Nephron (organoid): ENCODE results near the gene SORCS2.

Experiments used
- H3K27ac Mint-ChIP-seq, 3 experiments: 2 replicates each; pipeline ENCODE4 v1.8.0; 2020; ENCODE audit warnings: mixed read lengths in 3 of 3, mild to moderate bottlenecking in 2 of 3, moderate library complexity in 1 of 3
- H3K27me3 Mint-ChIP-seq: 2 replicates; pipeline ENCODE4 v1.8.0; 2021; ENCODE audit warnings: low read depth, mild to moderate bottlenecking, moderate library complexity, mixed read lengths
- H3K36me3 Mint-ChIP-seq: 2 replicates; pipeline ENCODE4 v1.8.0; 2020; ENCODE audit warnings: low read depth, mixed read lengths
- H3K4me1 Mint-ChIP-seq: 2 replicates; pipeline ENCODE4 v1.8.0; 2020; ENCODE audit warnings: mixed read lengths
- H3K4me3 Mint-ChIP-seq, 3 experiments: 2 replicates each; pipeline ENCODE4 v1.8.0; 2020; ENCODE audit warnings: mild to moderate bottlenecking in 3 of 3, mixed read lengths in 3 of 3, moderate library complexity in 2 of 3
- H3K9me3 Mint-ChIP-seq: 2 replicates; pipeline ENCODE4 v1.8.0; 2020; ENCODE audit warnings: mixed read lengths
- TF ChIP-seq, protein P1 (sequence below), 3 experiments: fragments of 200-600 bp; sonication (generic); IDR thresholded peaks; one replicate each; pipeline ENCODE4 v1.5.0; 2021; ENCODE audit warnings: antibody characterized with exemption in 3 of 3; ENCODE audit not compliant: unreplicated experiment in 3 of 3

SORCS2 gene

DNA sequence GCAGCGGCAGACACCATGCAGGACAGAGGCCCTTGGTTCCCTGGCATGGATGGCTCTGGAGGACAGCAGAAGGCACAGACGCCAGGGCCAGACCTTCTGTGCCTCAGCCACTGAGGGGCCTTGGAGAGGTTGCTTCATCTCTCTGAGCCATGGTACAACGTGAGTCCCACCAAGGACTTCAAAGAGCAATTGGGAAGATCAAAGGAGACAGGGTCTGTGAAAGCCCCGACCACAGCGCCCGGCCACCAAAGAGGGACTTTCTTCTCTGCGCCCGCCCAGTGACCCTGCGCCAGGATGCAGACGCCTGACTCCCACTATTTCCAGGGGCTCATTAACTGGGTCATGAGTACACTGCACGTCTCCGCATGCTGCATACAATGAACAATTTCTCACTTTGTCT is 573.3 kb downstream of the SORCS2 start:
- Mint-ChIP-seq H3K4me1 (peaks cover 24% of the 10 kb centered on the region), H3K27me3 (no peaks in the 10 kb centered on the region), H3K9me3 (no peaks in the 10 kb centered on the region), H3K36me3 (peaks cover 64% of the 10 kb centered on the region), H3K4me3 (no peak overlapping the region), H3K27ac (no peak overlapping the region)
- TF ChIP-seq, protein P1, sequence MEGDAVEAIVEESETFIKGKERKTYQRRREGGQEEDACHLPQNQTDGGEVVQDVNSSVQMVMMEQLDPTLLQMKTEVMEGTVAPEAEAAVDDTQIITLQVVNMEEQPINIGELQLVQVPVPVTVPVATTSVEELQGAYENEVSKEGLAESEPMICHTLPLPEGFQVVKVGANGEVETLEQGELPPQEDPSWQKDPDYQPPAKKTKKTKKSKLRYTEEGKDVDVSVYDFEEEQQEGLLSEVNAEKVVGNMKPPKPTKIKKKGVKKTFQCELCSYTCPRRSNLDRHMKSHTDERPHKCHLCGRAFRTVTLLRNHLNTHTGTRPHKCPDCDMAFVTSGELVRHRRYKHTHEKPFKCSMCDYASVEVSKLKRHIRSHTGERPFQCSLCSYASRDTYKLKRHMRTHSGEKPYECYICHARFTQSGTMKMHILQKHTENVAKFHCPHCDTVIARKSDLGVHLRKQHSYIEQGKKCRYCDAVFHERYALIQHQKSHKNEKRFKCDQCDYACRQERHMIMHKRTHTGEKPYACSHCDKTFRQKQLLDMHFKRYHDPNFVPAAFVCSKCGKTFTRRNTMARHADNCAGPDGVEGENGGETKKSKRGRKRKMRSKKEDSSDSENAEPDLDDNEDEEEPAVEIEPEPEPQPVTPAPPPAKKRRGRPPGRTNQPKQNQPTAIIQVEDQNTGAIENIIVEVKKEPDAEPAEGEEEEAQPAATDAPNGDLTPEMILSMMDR (IDR thresholded peaks at IDR 0.05; ENCODE audit: unreplicated experiment in 3 of 3), result no peak

DNA sequence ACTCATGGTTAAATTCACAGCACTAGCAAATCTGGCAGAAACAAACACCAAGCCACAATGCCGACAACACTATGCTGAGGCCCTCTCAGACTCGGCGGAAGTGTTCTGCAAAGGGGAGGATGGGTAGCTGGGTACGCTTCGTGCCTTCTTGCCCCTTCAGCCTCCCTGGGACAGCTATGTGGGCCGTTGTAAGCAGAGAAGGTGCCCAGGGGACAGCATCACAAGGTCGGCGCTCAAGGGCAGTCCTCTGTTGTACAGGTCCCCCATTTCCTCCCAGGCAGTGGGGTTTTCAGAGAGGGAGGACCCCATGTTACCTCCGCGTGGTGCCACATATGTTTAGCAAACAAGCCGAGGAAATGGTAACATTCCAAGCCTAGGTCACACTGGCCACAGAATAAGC is 573.7 kb downstream of the SORCS2 start:
- Mint-ChIP-seq H3K27me3 (no peaks in the 10 kb centered on the region), H3K27ac (no peak overlapping the region), H3K4me1 (peaks cover 28% of the 10 kb centered on the region), H3K4me3 (no peak overlapping the region), H3K9me3 (no peaks in the 10 kb centered on the region), H3K36me3 (peaks cover 67% of the 10 kb centered on the region)
- TF ChIP-seq, protein P1 (IDR thresholded peaks at IDR 0.05; ENCODE audit: unreplicated experiment in 3 of 3), result no peak

DNA sequence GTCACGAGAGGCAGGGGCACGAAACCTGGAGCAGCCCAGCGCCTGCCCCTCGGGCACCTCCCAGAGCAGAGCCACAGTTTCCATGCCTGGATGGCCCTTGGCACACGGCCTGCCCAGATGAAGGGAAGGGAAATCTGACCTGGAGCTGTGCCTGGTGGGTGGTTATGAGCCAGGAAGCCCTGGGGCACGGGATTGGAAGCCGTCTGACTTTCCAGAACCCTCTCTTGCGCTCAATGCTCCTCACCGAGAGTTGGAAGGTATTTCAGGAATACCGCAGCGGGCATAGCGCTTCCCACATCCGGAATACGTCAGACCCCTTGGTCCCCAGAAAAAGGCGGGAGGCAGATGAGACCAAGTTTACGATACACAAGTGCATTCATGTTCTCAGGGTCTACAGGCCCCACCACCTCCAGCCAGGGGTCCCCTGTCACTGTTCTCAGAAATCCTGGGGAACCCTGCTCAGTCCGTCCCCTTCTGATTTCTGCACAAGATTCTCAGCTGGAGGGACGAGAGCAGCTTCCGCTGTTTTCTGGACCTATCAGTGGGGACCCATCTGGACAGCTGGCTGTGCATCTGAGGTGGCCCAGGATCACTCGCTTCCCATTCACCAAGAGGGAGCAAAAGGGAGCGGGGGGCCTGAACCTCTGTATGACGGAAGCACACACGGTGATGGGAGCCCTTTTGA is 574.5 kb downstream of the SORCS2 start:
- TF ChIP-seq, protein P1 (IDR thresholded peaks at IDR 0.05; ENCODE audit: unreplicated experiment in 3 of 3), result no peak
- no peak overlapping the region for H3K27ac Mint-ChIP-seq

DNA sequence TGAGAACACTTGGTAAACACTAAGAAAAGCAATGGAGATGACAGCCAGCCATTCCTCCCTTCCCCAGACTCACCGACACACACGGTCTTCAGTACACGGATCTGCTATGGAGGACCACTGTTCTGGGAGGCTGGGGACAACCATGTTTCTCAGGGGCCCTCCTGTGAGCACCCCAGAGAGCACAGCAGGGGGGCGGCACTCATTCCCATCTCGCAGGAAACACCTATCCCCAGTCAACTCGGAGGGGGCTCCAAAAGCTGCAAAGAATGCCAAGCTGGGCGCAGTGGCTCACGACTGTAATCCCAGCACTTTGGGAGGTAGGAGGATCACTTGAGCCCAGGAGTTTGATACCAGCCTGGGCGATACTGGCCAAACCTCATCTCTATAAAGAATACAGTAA is 575.2 kb downstream of the SORCS2 start:
- TF ChIP-seq, protein P1 (IDR thresholded peaks at IDR 0.05; ENCODE audit: unreplicated experiment in 3 of 3), result no peak
- Mint-ChIP-seq H3K4me1 (peaks cover 32% of the 10 kb centered on the region), H3K36me3 (peaks cover 75% of the 10 kb centered on the region), H3K4me3 (no peak overlapping the region), H3K27ac (no peak overlapping the region), H3K27me3 (no peaks in the 10 kb centered on the region), H3K9me3 (no peaks in the 10 kb centered on the region)

More for the DNA sequence above, 574.5 kb downstream of the SORCS2 start:
- Mint-ChIP-seq H3K4me1 (peaks cover 28% of the 10 kb centered on the region), H3K4me3 (no peak overlapping the region), H3K36me3 (peaks cover 70% of the 10 kb centered on the region), H3K9me3 (no peaks in the 10 kb centered on the region), H3K27me3 (no peaks in the 10 kb centered on the region)

DNA sequence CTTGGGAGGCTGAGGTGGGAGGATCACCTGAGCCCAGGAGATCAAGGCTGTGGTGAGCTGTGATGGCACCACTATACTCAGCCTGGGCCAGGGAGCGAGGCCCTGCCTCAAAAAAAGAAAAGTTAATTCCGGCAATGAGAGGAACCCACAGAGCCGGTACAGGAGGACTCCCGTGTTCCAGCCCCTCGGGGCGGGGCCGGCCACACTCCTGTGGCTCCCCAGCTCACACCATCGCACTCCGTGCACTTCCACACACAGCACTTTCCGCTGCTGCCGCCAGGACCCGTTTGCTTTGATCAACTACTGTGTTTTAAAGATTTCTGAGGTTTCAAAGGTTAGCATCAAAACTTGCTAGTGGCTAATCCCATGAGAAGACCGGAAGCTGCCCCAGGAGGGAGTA is 575.6 kb downstream of the SORCS2 start:
- H3K4me3 Mint-ChIP-seq, result no peak overlapping the region
- H3K36me3 Mint-ChIP-seq, result peaks cover 80% of the 10 kb centered on the region
- no peak overlapping the region for H3K27ac Mint-ChIP-seq
- no peaks in the 10 kb centered on the region for H3K9me3 Mint-ChIP-seq
- peaks cover under 1% of the 10 kb centered on the region for H3K27me3 Mint-ChIP-seq
- H3K4me1 Mint-ChIP-seq, result peaks cover 36% of the 10 kb centered on the region
- TF ChIP-seq, protein P1 (IDR thresholded peaks at IDR 0.05; ENCODE audit: unreplicated experiment in 3 of 3), result no peak

DNA sequence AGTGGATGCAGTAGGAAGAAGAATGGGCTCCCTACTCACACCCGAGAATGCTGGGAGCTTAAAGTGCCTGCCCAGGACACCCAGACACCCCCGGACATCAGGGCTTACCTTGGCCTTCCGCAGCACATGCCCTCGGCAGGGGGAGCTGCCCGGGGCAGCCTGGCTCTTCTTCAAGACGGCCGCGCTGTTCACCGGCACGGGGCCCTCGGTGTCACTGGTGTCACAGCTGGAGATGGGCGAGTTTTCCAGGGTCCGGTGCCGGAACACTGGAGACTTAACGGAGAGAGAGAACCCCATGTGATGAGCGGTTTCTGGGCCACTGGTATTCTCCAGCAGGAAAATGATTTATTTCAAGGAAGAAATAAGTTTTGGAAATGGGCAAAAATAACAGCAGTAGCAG is 576.4 kb downstream of the SORCS2 start:
- peaks cover 5% of the 10 kb centered on the region for H3K27me3 Mint-ChIP-seq
- no peak overlapping the region for H3K4me3 Mint-ChIP-seq
- H3K4me1 Mint-ChIP-seq, result peaks cover 44% of the 10 kb centered on the region
- H3K27ac Mint-ChIP-seq, result no peak overlapping the region
- no peaks in the 10 kb centered on the region for H3K9me3 Mint-ChIP-seq
- TF ChIP-seq, protein P1 (IDR thresholded peaks at IDR 0.05; ENCODE audit: unreplicated experiment in 3 of 3), result no peak
- H3K36me3 Mint-ChIP-seq, result peaks cover 82% of the 10 kb centered on the region
